BE2C (cell line): ENCODE measurements around the gene KRTAP4-5.
"Not testable (repeated sequence)": the region's sequence is repeated elsewhere in the genome, so short reads cannot be mapped to it uniquely, and the experiment has no call there.

Source experiments
- DNase-seq: peaks from one replicate; pipeline ENCODE4 v3.0.0-alpha.2; 2020
- H3K27me3 ChIP-seq: fragments of 250-450 bp; sonication (Bioruptor Pico); 2 replicates; pipeline ENCODE4 v1.5.1; 2020; ENCODE audit warnings: mild to moderate bottlenecking
- H3K36me3 ChIP-seq: fragments of 250-450 bp; sonication (Bioruptor Pico); 2 replicates; pipeline ENCODE4 v1.5.1; 2020; ENCODE audit warnings: mild to moderate bottlenecking
- H3K4me1 ChIP-seq: fragments of 250-450 bp; sonication (Bioruptor Pico); 2 replicates; pipeline ENCODE4 v1.5.1; 2020
- H3K4me3 ChIP-seq: 2 replicates; pipeline ENCODE4 v1.5.1; 2011; ENCODE audit warnings: low read depth, low read length
- H3K9me3 ChIP-seq: fragments of 250-450 bp; sonication (Bioruptor Pico); 2 replicates; pipeline ENCODE4 v1.5.1; 2020
- CTCF ChIP-seq: IDR thresholded peaks from 2 replicates; pipeline ENCODE4 v1.5.1; 2012; ENCODE audit warnings: mild to moderate bottlenecking, low read depth, low read length

Gene KRTAP4-5

GRCh38 chr17:41171886-41172285 is 22.3 kb upstream of the KRTAP4-5 start:
- Histone ChIP-seq H3K4me3 (no peak overlapping the region), H3K4me1 (no peaks in the 10 kb centered on the region), H3K9me3 (no peaks in the 10 kb centered on the region; the same call in 1 of the 2 replicates), H3K27me3 (peaks cover 19% of the 10 kb centered on the region), H3K36me3 (no peaks in the 10 kb centered on the region)
- TF ChIP-seq CTCF, result no peak
- no peak for DNase-seq

- DNase-seq, result no peak
- Histone ChIP-seq H3K4me3 (no peak within 1 kb of the TSS), H3K9me3 (no peaks in the 10 kb centered on the region; the same call in 1 of the 2 replicates), H3K27me3 (no peaks in the 10 kb centered on the region; the same call in 1 of the 2 replicates), H3K4me1 (no peaks in the 10 kb centered on the region), H3K36me3 (no peaks in the 10 kb centered on the region)
- no peak for TF ChIP-seq CTCF
Observed at GRCh38 chr17:41168121-41168520, 18.5 kb upstream of the KRTAP4-5 start, which contains the start of gene KRTAP4-3. KRTAP4-3 (minus strand) TSS chr17:41168221; CDS start chr17:41168172, 49 bp downstream.

- TF ChIP-seq CTCF, result no peak
- no peaks in the 10 kb centered on the region for H3K36me3 ChIP-seq
Observed at GRCh38 chr17:41167561-41167960, 17.9 kb upstream of the KRTAP4-5 start.

GRCh38 chr17:41163828-41164227 is 14.2 kb upstream of the KRTAP4-5 start:
- TF ChIP-seq CTCF, result no peak
- H3K36me3 ChIP-seq, result no peaks in the 10 kb centered on the region
- H3K27me3 ChIP-seq, result peaks cover 4% of the 10 kb centered on the region
- no peak for DNase-seq
- no peaks in the 10 kb centered on the region for H3K4me1 ChIP-seq
- H3K4me3 ChIP-seq, result no peak overlapping the region
- no peaks in the 10 kb centered on the region; the same call in 1 of the 2 replicates for H3K9me3 ChIP-seq

More at GRCh38 chr17:41167561-41167960, 17.9 kb upstream of the KRTAP4-5 start:
- Histone ChIP-seq H3K27me3 (no peaks in the 10 kb centered on the region; the same call in 1 of the 2 replicates), H3K4me3 (no peak overlapping the region), H3K9me3 (no peaks in the 10 kb centered on the region; the same call in 1 of the 2 replicates), H3K4me1 (no peaks in the 10 kb centered on the region)
- peak; percentile 14 for DNase-seq

GRCh38 chr17:41160648-41161047 is 11.0 kb upstream of the KRTAP4-5 start, which contains the start of gene KRTAP4-4:
KRTAP4-4 (minus strand) TSS chr17:41160748; CDS start chr17:41160691, 57 bp downstream.
- no peak for TF ChIP-seq CTCF
- H3K27me3 ChIP-seq, result peaks cover 9% of the 10 kb centered on the region
- DNase-seq, result no peak

GRCh38 chr17:41160190-41160589 is 10.6 kb upstream of the KRTAP4-5 start:
- not testable (repeated sequence) for H3K36me3 ChIP-seq, H3K4me1 ChIP-seq, H3K27me3 ChIP-seq, H3K9me3 ChIP-seq, DNase-seq, H3K4me3 ChIP-seq

More at GRCh38 chr17:41160648-41161047, 11.0 kb upstream of the KRTAP4-5 start, which contains the start of gene KRTAP4-4:
- H3K4me1 ChIP-seq, result no peaks in the 10 kb centered on the region
- no peaks in the 10 kb centered on the region for H3K36me3 ChIP-seq
- H3K4me3 ChIP-seq, result no peak within 1 kb of the TSS
- no peaks in the 10 kb centered on the region for H3K9me3 ChIP-seq

GRCh38 chr17:41153856-41154255 is 4.2 kb upstream of the KRTAP4-5 start:
- Histone ChIP-seq H3K9me3 (no peaks in the 10 kb centered on the region), H3K27me3 (peaks cover 29% of the 10 kb centered on the region), H3K4me1 (no peaks in the 10 kb centered on the region), H3K36me3 (no peaks in the 10 kb centered on the region), H3K4me3 (no peak overlapping the region)
- no peak for TF ChIP-seq CTCF
- peak; percentile 8 for DNase-seq
